Measurements from ENCODE around the gene TRIM32.

TRIM32 gene, protein sequence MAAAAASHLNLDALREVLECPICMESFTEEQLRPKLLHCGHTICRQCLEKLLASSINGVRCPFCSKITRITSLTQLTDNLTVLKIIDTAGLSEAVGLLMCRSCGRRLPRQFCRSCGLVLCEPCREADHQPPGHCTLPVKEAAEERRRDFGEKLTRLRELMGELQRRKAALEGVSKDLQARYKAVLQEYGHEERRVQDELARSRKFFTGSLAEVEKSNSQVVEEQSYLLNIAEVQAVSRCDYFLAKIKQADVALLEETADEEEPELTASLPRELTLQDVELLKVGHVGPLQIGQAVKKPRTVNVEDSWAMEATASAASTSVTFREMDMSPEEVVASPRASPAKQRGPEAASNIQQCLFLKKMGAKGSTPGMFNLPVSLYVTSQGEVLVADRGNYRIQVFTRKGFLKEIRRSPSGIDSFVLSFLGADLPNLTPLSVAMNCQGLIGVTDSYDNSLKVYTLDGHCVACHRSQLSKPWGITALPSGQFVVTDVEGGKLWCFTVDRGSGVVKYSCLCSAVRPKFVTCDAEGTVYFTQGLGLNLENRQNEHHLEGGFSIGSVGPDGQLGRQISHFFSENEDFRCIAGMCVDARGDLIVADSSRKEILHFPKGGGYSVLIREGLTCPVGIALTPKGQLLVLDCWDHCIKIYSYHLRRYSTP

DNA sequence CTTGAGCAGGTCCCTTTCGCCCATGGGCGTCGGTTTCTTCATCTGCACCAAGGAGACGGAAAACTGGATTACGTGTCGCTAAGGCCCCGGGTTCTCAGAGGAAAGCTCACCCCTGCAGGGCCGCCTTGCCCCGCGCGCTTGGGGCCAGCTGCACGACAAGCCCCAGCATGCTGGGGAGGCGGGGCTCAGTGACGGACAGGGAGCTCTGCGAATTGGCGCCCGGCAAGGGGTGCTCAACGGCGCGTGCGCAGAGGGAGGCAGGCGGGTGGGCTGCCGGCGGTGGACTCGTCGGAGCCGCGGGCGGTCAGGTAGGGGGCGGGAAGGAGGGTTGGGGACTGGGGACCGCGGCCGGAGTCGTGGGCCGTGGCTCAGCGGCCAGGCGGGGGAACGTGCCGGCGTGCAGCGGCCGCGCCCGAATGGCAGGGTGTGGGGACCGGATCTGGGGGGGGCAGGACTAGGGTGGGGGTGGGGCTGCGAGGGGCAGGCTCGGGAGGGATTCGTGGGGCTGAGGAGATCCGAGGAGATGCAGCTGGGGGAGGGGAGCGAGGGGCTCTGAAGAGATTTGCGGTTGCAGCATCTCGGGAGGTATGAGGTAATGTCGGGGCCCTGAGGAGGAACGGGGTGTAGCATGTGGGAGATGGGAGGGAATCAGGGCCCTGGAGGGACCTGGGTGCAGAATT is at the start of gene TRIM32:
TSS of gene TRIM32 (plus strand) at position 232 of the 680 bp plus-strand sequence. CDS start 10,438 bp downstream, outside the sequence.
- DNase-seq = peak; percentile 96

DNA sequence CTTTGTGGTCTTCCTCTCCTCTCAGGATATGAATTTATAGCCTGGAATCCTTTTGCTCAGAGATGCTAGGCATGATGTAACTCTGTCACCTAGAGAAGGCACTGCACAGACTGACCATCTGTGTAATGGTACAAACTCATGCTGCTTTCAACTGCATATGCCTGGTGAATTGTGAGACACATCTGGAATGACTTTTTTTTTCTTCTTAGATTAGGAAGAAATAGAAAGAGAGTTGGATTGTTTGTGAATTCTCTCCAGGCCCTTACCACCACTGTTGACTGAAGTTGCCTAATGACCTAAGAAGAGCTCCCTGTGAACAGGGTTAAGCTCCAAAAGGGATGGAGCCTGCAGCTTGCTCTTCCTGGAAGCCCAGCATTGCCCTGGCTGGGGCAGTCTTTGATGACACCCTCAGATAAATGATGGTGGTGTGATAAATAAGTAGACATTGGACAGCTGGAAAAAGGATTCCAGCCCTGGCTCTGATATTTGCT is 47.8 kb upstream of the TRIM32 start:
- no peak for DNase-seq

DNA sequence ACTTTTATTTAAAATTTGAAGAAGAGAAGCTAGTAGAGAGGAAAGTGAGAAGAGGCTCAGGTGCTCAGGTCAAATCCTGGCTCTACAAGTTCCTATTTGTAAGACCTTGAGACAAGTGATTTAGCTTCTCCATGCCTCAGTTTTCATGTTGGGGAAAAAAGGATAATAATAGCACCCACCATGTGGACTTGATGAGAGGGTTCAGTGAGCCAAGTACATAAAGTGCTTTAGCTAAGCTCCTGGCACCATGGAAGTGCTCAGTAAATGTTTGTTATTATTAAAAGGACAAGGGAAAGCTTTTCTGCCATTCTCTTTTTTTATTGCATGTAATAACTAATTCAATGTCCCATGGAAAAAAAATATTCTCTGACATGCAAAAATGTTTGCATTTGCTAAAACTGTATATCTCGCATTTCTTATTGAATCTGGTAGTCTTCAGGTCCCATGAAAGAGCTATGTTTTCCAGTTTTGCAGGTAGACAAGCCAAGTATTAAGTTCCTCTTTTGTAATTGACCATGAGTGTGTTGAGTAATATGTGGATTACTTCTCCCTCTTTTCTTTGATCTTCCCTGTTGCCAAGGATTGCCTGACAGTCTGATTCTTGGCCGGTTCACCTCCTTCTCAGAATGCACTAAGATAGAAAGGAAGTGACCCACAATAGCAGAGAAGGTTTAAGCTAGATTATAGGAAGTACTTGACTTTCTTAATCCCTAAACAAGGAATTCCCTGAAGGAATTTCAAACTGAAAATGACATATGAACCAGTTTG is 45.6 kb upstream of the TRIM32 start:
- DNase-seq = no peak

DNA sequence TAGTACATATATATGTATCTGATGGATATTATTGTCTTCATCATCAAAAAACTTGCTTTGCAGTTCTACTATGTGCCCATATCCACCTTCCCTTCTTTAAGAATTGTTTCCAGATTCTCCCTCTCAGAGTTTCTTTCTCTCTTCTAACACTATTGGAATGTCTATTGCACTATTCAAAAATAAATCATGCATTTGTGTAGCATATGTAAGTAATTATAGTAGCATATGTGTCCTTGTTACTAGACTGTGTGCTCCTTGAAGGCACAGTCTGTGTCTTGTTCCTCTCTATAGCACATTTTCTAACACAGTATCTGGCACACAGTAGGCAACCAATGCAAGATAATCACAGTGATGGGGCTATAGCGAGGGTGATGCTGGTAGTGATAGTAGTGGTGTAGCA is 43.4 kb upstream of the TRIM32 start:
- DNase-seq = no peak

DNA sequence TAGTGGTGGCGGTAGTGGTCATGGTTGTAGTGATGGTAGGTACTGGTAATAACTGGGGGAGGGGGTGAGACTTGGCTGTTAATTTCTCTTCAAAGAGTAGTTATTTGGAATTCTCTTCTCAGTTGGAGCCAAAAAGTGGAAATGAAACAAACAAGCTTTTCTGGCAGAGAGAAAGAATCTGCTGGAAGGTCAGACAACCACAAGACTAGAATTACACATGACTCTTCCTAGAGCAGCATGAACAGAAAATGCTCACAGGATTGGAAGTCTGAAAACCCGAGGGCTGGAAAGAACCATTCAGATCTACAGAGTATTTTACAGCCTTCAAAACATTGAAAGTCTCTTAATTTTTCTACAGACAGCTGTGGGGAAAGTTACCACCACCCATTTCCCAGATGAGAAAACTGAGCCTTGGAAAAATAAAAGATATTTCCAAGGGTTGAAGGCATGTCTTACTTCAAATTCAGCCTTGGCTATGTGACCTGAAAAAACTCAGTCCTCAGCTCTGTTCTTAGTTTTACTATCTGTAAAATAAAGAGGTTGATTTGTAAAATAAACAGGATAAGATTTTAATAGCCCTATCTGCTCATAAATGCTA is 42.9 kb upstream of the TRIM32 start:
- no peak for DNase-seq

DNA sequence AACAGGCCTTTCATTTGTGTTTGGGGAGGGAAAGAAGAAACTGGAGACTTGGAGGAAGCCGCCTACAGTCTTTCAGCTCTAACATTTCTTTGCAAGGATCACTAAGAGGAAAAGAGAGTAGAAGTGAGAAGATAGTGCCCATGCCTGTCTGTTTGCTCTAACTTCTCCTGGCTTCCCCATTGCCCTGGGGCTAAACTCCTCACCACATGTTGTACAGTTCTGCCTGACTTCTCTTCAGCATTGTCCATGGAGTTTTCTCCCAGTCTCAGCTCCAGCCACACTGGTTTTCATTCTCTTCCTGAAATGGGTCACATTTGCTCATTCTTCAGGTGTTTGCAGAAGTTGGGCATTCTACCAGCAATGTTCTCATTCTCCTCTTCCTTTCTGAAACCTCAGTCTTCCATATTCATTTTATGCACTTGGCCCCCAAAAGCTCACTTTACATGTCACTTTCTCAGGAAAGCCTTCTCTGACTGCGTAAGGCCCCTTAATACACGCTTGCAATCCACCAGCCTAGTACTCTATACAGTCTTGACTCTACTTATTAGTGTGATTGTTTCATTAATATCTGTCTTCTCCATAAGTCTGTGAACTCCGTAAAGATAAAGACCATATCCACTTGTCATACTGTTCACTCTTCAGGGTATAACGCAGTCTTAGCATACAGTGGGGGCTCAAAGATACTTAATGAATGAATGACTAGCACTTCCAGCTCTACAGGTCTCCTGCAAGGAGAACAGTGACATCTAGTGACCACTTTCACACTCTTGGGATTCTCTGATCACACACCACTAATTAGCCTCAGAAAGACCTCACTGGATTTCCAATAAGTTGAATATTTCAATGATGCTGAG is 40.2 kb upstream of the TRIM32 start:
- no peak for DNase-seq

DNA sequence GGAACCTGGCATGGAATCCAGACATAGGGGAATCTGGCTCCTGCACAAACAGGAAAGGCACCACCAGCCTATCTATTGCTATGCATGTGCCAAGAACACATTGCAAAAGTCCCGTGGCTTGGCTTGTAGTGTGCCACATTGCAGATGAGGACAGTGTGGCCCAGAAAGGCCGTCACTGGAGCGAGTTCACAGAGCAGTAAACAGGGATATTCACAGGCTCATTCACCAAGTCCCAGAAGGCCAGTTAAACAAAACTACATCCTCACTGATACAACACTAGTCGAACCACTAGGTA is 39.6 kb upstream of the TRIM32 start:
- DNase-seq = no peak

DNA sequence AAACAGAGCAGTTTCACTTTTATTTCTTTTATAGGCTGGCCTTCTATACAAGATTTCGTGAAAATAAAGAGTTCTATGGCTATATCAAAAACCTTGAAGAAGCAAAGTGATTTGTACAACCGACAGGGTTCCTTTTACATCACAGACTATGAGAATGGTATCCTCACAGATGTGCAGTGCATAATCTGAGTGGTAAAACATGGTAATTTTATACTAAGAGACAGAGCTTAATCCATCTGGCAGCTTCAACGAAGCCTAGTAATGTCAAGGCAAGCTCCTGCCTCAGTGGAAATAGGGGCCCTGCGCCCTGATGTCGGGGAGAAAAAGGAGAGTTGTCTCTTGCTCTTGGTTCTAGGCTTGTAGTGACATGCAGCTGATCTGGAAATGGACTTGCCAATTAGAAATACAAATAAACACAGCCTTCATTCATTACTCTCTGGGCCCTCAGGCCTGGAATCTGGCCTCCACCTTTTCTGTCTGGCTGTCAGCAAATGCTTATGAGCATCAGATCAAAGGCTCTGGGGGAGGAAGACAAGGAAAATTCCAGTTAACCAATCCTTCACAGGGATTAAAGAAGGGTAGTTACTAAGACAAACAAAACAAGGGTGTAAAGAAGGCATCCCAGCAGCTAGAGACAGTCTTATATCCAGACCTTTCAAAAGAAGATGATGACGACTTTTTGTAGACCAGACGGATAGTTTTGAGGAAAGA is 33.6 kb upstream of the TRIM32 start:
- no peak for DNase-seq

DNA sequence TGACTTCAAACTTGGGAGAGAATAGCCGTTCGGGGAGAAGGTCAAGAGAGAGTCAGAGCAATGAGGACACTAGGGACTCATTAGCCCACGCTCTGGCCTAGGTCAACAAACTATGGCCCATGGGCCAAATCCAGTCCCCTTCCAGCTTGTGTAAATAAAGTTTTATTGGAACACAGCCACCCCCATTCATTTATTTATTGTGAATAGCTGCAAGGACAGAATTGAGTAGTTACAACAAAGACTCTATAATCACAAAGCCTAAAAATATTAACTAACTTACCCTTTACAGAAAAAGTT is 33.1 kb upstream of the TRIM32 start:
- no peak for DNase-seq

DNA sequence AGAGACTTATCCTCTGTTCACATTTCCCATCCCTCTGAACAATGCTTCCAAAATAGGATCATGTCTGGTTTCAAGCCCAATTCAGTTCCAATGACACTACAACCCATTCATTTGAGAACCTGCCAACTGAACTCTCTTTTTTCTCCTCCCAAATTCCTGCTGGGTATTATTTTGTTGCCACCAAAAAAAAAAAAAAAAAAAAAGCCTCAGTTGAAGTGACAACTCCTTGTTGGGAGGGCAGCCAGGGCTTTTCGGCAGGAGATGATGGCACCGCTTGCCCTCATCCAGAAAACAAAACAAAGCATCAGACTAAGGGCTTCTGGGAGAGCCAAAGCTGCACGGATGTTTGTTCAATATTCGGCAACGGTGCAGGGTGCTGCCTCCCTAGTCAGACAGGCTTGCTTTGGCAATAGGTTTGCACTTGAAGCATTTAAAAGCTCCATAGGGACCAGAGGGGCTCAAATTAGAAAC is 30.6 kb upstream of the TRIM32 start:
- DNase-seq = no peak

DNA sequence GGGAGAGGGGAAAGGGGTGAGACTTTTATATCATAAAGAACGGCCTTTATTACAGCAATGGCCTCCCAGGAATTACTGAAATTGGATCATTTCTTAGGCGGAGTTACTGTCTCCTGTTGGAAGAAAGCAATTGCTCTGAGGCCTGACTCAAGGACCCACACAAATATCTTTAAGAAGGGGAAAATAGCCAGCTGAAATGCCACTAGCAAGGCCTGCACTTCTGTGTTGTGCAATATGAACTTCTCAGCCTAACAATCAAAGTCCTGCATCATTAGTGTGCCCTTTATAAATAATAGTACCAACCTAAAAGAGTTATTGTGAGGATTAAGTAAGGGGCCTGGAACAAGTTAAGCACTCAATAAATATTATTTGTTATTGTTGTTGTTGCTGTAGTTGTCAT is 30.1 kb upstream of the TRIM32 start:
- no peak for DNase-seq

DNA sequence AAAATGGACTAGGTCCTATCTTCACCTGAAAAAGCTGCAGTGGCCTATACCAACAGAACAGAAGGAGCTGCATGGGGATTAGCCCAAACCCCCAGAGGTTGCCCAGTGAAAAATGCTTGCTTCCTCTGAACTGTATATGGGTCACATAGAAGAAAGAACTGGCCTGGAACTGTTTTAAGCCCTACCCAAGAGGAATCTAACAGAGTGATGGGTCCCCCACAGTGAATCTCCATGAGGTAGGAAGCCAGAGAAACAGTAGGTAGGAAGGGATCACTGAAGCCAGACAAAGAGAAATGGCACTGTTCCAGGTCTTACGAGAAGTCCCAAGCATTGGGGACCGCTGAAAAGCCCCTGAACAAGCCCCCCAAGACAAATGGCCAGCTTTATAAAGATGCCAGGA is 28.8 kb upstream of the TRIM32 start:
- DNase-seq = no peak

DNA sequence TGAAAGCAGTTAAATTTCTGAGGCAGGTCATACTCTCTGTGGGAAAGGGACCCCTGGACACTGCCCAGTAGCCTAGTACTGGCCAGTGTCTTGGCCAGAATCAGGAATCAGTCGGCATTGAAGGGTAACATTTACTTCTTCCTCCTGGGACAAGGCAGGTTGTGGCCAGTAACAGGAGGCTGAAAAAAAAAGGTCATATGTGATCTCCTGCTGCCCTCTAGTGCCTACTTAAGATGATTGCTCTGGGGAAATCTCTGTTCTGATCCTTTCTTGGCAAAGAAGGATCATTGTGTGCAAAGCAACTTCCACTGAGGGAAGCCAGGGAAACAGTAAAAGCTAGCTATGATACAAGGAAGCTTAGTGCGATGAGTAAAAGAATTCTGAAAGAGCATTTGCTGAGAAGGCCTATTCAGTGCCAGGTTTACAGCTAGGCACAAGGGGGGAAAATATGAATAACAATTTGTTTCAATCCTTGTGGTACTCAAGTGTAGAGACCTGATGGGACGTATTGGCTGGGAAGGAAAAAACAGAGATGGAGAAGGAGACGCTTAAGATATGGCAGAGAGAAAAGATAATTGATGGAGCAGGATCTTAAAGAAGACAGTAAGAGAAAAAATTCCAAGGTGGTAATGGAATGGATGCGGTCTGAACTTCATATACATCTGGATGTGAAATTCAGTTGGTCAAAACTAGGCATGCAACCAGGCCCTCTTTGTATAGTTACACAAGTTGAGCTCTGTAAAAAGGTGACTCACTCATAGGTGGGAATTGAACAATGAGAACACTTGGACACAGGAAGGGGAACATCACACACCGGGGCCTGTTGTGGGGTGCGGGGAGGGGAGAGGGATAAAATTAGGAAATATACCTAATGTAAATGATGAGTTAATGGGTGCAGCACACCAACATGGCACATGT is 25.8 kb upstream of the TRIM32 start:
- DNase-seq = no peak

DNA sequence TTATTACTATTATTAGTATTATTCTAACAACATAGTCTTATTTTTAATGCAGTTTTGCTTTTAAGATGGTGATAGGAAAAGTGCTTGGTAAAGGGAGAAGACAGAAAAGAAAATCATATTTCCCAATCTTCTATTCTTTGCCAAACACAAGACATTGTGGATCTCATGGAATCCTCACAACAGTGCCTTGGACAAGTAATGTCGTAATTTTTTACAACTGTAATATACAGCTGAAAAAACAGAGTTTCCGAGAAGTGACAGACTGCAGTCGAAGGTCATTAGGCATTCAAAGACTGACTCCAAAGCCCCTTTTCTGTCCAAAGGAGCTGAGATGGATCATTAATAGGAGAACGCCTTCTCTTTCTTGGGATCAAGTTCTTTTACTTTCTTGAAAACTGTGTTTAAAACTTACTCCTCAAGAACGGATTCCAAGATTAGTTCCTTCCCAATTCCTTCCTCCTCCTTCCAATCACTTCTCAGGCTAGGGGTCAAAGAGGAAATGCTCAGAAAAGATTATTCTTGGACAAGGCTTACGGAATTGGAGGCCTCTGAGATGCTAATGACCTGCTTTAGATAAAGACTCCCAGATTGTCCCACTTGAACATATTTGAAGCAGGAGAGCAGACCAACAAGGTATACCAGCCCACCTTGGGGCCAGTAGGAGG is 24.3 kb upstream of the TRIM32 start:
- DNase-seq = no peak

DNA sequence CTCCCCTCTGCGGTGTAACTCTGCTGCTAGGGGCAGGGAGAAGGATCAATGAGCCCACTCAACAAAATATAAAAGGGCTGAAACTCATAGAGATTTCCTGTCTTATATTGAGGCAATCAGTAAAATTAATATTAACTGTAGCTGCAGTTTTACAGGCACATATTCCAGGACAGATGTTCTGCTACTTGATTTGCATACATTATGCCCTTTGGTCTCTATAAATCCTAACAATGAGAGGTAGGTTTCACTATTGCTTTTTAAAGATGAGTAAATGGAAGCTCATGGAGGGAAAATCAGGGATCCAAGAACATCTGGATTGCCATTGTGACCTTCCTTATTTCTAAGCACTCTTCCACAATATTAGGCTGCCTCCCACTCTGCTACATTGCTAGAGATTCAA is 23.5 kb upstream of the TRIM32 start:
- DNase-seq = no peak

DNA sequence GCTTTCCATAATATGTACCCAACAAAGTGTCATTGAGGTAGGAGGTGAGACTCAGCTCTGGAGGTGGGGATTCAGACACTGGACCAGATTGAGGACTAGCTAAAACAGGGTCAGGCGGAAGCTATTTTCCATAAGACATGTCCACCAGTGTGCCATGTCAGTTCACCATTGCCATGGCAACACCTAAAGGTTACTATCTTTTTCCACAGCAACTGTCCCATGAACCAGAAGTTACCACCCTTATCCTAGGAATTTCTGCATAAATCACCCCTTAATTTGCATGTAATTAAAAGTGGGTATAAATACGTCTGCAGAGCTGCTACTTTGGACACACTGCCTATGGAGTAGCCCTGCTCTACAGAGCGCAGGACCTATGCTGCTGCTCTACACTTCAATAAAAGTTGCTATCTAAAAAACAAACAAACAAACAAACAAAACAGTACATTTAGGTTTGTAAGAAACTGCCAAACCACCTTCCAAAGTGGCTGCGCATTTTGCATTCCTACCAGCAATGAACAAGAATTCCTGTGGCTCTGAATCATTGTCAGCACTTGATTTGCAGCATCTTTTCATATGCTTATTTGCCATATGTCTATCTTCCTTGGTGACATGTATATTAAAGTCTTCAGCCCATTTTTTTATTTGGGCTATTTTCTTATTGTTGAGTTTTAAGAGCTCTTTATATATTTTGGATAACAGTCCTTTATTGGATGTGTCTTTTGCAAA is 18.0 kb upstream of the TRIM32 start:
- DNase-seq = no peak

DNA sequence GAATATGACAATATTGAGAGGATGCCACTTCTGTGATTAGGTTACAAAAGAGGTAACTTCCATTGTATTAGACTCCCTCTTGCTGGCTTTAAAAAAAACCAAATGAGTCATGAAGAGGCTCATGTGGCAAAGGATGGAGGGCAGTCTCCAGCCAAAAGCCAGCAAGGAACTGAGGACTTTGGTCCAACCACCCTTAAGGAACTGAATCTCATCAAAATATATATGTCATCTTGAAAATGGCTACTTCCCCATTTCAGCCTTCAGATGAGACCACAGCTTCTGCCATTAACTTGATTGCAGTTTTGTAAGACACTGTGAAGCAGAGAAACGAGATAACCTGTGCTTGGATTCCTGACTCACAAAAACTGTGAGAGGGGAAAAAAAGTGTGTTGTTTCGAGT is 15.5 kb upstream of the TRIM32 start:
- no peak for DNase-seq

DNA sequence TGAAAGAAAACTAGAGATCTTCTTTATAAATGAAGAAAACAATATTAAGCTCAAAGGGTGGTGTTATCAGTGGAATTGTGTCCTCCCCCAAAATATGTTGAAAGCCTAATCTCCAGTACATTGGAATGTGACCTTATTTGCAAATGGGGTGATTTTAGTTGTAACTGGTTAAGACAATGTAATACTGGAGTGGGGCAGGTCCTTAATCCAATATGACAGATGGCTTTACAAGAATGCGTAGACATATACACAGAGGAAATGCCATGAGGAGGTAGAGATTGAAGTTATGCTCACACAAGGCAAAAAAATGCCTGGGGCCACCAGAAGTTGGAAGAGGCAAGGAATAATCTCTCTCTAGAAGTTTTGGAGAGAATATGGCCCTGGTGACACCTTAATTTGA is 13.7 kb upstream of the TRIM32 start:
- DNase-seq = no peak

All from stimulated activated CD4-positive, alpha-beta T cell treated with anti-CD3 and anti-CD28 coated beads, Interleukin-2, amount 100 ng/mL, for 24 hours (primary cell).